Glomerular endothelial cell (primary cell): ENCODE results near the gene SAMD4B. TPM values are rescaled to one million over a fixed set of nuclear protein-coding genes. Genes with fewer than 3 reads are reported as not detected.
A peak's percentile ranks its signal among the peaks of the same experiment; 100 is the strongest.

Source experiments
- DNase-seq: peaks from one replicate; pipeline ENCODE4 v3.0.0-alpha.2; 2011; ENCODE audit warnings: low read depth, low spot score; ENCODE audit errors: extremely low read depth
- total RNA-seq: library from RNA; depleted of rRNA; stranded (reverse); fragments of >200 nt; gene quantifications from 2 replicates; pipeline ENCODE4 v1.2.3, GENCODE V29; 2015

Gene SAMD4B
- total RNA-seq, 1 donor from 2014 or later = 89.1 TPM

DNA sequence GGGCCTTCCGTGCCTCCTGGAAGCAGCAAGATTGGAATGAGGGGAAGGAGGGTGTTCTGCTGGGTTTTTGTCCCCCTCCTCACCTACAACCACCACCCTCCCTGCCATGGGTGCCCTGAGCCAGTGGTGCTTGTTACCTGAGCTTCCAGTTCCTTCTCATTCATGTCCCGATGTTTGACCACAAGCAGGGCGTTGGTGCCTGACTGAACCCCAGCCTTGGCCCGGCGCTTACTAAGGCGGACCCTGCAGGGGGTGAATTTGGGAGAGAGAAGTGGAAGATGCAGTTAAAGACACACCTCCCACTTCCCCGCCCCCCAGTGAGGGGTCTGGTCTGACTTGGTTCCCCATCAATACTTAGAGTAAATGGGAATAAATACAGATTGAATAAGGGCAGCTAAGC, 44.3 kb downstream of the SAMD4B start:
- no peak for DNase-seq

- DNase-seq = no peak
Observed at GRCh38 chr19:39388657-39389056, 46.4 kb downstream of the SAMD4B start.

DNA sequence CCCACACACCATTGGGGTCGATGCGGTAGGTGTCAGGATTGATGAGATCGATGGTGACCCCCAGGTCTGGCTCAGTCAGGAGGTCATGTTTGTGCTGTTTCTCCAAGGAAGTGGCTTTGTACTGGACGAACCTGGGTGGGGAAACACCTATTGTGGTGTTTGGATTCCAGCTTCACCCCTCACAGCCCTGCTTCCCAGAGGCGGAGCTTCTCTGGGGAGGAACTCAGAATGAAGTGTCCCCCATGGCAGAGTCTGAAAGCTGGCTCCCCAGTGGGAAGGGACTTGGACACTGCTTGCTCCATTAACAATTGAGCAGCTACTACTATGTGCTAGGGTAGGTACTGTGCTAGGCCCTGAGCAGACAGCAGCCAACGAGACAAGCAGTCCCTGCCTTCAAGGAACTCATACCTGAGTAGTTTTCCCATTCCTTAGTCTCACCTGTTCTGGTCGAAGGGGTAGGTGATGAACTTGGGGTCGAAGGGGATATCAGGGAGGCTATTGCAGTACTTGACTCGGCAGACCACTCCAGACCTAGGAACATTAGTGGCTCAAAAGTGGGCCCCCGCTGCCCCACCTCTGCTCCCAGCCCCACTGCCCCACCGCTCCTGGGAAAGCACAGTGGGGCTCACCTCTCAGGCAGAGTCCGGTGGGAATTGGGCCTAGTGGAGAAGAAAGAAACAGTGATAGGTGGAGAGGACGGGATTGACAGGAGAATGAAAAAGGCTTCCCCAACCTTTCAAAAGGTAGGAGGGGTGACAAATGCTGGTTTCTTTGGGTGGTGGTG, 47.6 kb downstream of the SAMD4B start:
- DNase-seq = no peak

DNA sequence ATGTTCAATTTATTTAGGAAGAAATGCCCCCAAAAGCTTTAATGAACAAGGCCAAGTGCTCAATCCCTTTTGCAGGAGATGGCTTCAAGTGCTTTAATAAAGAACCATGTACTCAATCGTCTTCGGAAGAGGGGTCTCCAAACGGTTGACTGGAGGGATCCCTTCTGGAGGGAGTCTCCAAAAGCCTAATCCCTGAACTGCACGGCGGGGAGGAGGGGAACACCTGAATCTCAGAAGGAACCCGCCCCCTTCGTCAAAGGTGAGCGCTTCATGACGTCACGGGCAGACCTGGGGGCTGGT, 48.2 kb downstream of the SAMD4B start:
- no peak for DNase-seq

- DNase-seq = peak; percentile 99
Observed at GRCh38 chr19:39390751-39391437, 48.7 kb downstream of the SAMD4B start, which contains the start of the genes MED29 and PAF1. MED29 (plus strand) TSS chr19:39391378; CDS start chr19:39391423, 45 bp downstream. PAF1 (minus strand) TSS chr19:39391106; CDS start chr19:39390864, 242 bp downstream.

GRCh38 chr19:39397360-39398296, 55.4 kb downstream of the SAMD4B start:
- no peak for DNase-seq

DNA sequence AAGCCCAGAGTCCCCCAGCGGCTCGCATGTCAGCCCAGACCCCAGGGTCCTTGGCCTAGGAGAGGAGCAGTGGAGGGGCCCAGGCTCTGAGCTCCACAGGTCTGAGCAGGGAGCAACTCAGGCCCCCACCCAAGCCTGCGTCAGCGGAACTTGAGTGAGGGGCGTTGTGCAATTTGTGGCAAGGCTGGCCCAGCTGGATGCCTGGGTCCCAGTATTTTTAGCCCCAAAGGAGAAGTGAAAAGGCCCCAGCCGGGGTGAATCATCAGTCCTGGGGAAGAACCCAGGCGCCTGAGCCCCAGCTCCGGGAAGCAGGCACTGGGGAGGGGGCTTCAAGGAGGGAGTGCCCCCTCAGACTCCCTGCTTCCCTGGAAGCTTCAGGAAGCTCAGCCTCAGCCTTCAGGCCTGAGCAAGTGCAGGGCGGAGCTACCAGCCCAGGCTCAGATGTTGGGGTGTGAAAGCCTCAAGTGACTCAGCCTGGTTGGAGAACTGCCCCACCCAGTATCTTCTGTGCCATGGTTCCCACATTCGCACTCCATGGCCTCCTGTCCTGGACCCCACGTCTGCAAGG, 56.2 kb downstream of the SAMD4B start:
- DNase-seq = no peak

DNA sequence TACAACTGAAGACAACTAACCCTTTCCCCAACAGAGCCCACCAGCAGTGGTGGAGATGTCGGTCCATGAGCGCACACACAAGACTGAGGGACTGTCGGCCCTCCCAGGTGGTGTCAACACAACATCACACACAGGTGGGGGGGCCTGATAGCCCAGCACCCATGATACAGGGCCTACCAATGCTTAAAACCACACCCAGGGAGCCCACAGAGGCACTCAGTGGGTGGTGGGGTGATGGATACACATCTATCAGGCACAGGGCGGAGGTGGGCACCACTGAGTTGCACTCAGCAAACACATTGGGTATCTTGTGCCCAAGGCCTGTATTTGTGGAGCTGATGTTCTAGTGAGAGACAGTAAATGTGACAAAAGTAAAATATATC, 57.4 kb downstream of the SAMD4B start:
- DNase-seq = no peak

DNA sequence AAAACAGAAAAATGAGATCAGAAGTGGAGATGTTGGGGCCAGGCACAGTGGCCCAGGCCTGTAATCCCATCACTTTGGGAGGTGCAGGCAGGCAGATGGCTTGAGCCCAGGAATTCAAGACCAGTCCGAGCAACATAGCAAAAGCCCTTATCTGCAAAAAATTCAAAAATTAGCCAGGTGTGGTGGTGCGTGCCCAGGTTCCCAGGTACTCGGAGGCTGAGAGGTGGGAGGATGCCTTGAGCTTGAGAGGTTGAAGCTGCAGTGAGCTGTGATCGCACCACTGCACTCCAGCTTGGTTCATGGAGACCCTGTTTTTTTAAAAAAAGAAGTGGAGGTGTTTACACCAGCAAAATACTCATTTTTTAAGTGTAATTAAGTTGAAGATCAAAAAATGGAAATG, 57.8 kb downstream of the SAMD4B start:
- DNase-seq = no peak

DNA sequence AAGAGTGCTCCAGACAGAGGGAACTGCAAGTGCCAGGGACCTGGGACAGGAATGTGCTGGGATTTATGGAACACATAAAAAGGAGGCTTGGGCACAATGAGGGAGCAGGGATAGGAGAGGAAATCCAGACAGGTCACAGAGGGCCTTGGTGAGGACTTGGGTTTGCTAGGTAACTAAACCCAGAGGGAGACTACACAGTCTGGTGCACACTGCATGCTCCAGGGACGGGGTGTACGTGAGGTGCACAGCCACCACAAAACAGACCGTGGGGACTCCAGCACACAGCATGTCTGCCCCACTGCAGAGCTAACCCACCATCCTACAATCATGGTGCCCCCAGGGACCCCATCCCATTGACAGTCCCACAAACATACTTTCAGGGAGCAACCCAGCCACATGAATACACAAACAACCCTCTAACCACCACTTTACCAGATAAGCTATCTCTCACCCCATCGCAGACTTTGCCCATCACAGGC, 58.9 kb downstream of the SAMD4B start:
- no peak for DNase-seq

GRCh38 chr19:39401549-39402345, 59.5 kb downstream of the SAMD4B start:
- no peak for DNase-seq

DNA sequence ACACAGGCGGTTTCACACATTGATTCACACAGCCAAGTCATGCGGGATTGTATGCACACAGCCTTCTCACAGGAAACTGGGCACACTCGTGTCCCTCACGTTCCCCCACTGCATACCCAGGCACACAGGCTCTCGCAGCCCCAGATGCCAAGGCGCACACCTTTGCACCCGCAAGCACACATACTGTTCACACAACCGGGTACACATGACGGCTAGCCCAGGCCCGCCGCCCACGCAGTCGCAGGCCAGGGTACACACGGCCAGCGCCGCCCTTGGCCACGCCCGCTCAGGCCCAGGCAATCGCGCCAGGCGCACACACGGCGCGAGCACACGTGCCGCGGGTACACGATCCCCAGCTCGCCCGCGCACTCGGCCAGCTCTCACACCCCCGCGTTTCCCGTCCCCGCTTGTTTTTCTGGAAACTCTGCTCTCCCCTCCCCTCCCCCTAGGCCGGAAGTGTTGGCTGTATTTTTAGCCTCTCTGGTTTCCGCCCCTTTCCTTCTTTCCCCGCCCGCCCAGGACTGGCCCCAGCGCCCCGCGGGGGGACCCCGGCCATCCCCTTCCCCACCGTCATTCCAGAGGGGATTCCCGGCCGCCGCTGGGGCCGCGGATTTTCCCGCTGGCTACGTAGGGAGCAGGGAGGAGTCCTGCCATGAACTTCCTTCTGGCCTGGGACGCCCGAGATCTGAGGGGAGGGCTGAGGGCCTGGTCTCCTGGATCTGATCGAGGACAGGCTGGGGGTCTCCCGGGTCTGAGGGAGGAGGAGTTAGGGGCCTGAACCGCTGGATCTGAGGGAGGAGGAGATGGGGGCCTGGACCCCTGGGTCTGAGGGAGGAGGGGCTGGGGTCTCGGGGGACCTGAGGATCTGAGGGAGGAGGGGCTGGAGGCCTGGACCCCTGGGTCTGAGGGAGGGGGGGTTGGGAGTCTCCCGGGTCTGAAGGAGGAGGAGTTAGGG, 60.4 kb downstream of the SAMD4B start:
- DNase-seq = no peak

DNA sequence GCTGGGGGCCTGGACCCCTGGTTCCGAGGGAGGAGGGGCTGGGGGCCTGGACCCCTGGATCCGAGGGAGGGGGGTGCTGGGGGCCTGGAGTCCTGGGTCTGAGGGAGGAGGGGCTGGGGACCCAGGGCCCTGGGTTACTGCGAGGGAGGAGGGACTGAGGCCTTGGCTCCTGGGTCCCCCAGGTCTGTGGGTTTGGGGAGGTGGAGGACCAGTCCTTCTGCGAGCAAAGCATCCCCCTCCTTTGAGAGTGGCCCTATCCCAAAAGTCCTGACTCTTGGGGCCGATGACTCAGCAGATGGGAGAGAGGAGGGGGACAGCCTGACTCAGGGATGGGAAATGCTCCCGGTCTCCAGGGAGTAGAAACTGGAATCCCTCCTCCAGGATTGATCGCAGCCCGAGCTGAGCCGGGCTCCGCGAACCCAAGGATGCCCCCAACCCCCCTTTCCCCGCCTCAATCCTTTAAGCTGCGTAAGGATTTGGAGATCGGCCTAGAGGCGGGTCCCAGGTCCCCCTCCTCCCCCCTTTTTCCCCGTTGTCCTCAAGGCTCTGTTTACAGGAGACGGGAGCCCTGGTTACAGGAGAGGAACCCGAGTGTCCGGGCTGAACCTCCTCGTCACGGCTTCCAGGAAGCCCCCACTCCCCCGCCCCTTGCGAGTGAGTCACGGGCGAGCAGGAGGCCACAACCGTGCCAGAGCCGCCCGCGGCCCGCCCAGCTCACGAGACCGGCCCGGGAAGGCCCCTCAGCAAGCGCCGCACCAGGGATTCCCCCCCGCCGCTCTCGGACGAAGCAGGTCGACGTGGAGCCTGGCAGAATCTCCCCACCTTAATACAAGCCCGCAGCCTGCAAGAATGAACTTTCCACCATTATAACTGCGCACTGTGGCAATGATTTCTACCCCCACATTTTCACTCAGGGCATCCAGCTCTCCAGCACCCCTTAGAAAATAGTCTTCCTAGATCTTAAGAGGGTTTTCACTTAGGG, 61.4 kb downstream of the SAMD4B start:
- no peak for DNase-seq

DNA sequence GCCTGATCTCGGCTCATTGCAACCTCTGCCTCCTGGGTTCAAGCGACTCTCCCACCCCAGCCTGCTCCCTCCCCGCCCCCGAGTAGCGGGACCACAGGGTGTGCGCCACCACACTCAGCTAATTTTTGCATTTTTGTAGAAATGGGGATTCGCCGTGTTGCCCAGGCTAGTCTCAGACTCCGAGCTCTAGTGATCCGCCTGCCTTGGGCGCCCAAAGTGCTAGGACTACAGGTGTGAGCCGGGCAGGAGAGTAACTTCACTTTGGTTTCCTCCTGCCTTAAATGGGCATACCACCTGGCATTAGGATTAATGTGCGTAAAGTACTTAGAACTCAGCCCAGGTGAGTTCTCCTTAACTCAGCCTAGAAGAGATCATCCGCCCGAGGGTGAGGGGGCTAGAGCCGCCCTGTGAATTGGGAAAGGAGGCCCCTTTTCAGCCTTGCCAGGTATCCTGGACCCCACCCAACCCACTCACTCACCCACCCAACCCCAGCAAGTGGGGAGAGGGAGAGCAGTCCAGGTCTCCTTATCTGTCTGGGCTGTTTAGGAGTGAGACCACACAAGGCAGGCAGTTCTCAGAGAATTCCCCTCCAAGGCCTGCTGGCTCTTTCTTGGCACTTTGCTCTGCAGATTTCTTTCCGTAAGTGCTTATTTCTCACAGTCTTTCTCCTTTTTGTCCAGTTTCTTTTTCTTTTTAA, 63.2 kb downstream of the SAMD4B start:
- no peak for DNase-seq

DNA sequence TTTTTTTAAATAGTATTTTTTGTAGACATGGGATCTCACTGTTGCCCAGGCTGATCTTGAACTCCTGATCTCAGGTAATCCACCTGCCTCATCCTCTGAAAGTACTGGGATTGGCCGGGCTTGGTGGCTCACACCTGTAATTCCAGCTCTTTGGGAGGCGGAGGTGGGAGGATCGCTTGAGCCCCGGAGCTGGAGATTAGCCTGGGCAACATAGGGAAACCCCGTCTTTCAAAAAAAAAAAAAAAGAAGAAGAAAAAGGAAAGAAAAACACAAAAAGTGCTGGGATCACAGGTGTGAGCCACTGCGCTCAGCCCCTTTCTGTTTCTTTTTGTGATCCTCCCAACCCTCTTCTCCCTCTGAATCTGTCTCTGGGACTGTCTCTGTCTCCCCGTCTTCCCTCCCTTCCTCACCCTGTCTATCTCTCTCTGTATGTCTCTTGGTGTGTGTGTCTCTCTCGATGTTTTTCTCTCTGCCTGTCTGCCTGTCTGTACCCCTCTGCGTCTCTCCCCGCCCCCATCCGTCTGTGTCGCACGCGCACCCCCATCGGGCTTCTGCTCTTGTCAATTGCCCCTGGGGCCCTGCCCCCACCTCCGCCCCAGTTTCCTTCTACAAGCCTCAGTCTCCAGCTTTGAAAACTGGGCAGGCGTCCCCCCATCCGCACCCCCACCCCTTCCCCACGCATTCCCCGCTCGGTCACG, 63.9 kb downstream of the SAMD4B start:
- DNase-seq = no peak

DNA sequence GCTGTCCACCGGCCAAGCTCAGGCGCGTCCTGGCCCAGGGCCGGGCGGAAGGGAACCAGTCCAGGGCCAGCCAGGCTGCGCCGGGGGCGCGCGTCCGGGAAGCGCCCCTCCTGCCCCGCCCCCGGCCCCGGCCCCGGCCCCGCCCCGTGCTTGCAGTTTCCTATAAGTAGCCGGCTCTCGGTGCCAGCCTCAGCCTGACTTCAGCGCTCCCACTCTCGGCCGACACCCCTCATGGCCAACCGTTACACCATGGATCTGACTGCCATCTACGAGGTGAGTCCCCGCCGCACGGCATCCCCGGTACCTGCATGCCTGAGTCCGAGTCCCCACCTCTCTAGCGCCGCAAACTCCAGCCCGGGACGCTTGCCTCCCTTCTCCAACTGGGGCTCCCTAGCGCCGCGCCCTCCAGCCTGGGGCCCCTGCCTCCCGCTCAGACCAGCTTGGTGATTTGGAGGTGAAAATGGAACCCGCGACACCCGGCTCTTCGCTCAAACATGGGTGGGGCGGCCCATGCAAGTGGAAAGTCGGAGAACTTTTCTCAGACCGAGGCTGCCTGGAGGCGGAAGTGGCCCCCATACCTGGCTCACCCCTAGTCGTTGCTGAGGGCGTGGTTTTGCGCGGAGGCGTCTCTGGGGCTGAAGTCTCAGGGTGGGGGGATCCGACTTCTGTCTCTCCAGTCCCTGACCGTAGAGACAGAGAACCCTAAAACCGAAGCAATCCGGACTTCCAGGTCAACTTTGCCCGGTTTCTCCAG, 64.6 kb downstream of the SAMD4B start, which contains the start of gene ZFP36:
ZFP36 (plus strand) TSS at position 192 of the 754 bp plus-strand sequence; CDS start at position 250, 58 bp downstream.
- DNase-seq = no peak
